ENCODE results near the gene TSPAN18.

DNA sequence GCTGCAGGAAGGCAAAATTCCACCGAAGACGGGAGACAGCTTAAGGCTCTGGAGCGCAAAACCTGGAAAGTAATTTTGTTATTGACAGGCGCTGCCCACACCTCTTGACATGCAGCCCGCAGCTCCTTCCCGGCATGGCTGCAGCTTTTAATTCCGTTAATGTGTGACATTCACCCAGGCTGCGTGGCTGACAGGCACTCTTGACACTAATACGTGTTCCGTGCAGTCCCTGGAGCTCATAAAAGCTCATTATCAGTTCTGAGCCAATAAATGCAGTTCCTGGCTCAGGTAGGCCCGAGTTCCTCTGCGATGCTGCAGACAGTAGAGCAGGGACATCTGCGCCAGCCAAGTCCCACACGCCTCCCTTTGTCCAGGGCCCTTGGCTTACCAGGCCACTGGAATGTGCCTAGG is 34.8 kb downstream of the TSPAN18 start:
- no peak for TF ChIP-seq EZH2 (optimal IDR thresholded peaks at IDR 0.05; ENCODE audit: low read depth, low read length)
- TF ChIP-seq, protein P1, sequence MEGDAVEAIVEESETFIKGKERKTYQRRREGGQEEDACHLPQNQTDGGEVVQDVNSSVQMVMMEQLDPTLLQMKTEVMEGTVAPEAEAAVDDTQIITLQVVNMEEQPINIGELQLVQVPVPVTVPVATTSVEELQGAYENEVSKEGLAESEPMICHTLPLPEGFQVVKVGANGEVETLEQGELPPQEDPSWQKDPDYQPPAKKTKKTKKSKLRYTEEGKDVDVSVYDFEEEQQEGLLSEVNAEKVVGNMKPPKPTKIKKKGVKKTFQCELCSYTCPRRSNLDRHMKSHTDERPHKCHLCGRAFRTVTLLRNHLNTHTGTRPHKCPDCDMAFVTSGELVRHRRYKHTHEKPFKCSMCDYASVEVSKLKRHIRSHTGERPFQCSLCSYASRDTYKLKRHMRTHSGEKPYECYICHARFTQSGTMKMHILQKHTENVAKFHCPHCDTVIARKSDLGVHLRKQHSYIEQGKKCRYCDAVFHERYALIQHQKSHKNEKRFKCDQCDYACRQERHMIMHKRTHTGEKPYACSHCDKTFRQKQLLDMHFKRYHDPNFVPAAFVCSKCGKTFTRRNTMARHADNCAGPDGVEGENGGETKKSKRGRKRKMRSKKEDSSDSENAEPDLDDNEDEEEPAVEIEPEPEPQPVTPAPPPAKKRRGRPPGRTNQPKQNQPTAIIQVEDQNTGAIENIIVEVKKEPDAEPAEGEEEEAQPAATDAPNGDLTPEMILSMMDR (IDR thresholded peaks at IDR 0.05; ENCODE audit: low read length): no peak
